ENCODE measurements around the gene ACOXL. TPM values are rescaled to one million over a fixed set of nuclear protein-coding genes. Genes with fewer than 3 reads are reported as not detected.
A peak's percentile ranks its signal among the peaks of the same experiment; 100 is the strongest.

Gene ACOXL
- total and polyA plus RNA-seq, 2 of the 8 experiments (the other 6 are each of a cell fraction or from before 2014, with no cell fraction given) = 11.4 to 20.6 TPM

- ChIA-PET CTCF (ENCODE audit: partially characterized antibody) (interaction anchor here (1.0 to 1.1 kb wide), 2 partner anchors 9 kb away, joined by 3 read pairs; no protein-coding TSS in a partner anchor), POLR2A (ENCODE audit: partially characterized antibody) (interaction anchor here (1.6 to 2.6 kb wide), 2 partner anchors 12 to 46 kb away, joined by 4 to 7 read pairs; partner anchors contain the start of gene BCL2L11)
- Histone ChIP-seq H2BK15ac (ENCODE audit: low read length) (no peak overlapping the region), H3K79me1 (ENCODE audit: low read depth, low read length) (peaks cover 2% of the 10 kb centered on the region; the same call in 1 of the 2 replicates), H2BK20ac (ENCODE audit: low read length) (no peak overlapping the region), H3K9me3 (ENCODE audit: insufficient read depth in 2 of 2, low read depth in 1 of 2, low read length in 1 of 2) (no peaks in the 10 kb centered on the region), H3K9ac (replicated peaks in 1 of 4; ENCODE audit: extremely low read depth in 1 of 4, low read depth in 3 of 4, low read length in 3 of 4) (no peak overlapping the region), H3K56ac (replicated peaks; ENCODE audit: insufficient read length, low read depth, low read length) (no peak overlapping the region), H4K20me1 (replicated peaks in 1 of 2; ENCODE audit: control insufficient read depth in 1 of 2, insufficient read depth in 2 of 2, low read length in 2 of 2) (peaks cover 2 to 3% of the 10 kb centered on the region in 2 experiments), H3K14ac (ENCODE audit: insufficient read length) (no peak overlapping the region), H2AK5ac (ENCODE audit: low read depth, low read length) (no peak overlapping the region), H4K8ac (ENCODE audit: extremely low read depth, insufficient read depth, low read length) (no peak overlapping the region), H2BK12ac (ENCODE audit: low read depth, low read length) (no peak overlapping the region), H3K23me2 (ENCODE audit: low read depth, low read length) (no peaks in the 10 kb centered on the region), H3K27ac (ENCODE audit: low read depth, low read length) (no peak overlapping the region), H3K4ac (replicated peaks; ENCODE audit: insufficient read length, low read depth, low read length) (no peak overlapping the region), H4K91ac (replicated peaks; ENCODE audit: insufficient read length, low read length) (no peak overlapping the region), H3K79me2 (ENCODE audit: control insufficient read depth in 1 of 2, insufficient read depth in 2 of 2, low read length in 2 of 2) (no peaks in the 10 kb centered on the region), H4K5ac (ENCODE audit: insufficient read length, low read depth, low read length) (no peak overlapping the region), H3K36me3 (ENCODE audit: control insufficient read depth in 2 of 4, insufficient read depth in 4 of 4, low read length in 3 of 4) (peaks cover 0 to 23% (median 5%) of the 10 kb centered on the region in 4 experiments; a peak in 2 of 8 replicates), H3K23ac (ENCODE audit: insufficient read length) (no peak overlapping the region), H3K4me2 (ENCODE audit: insufficient read depth in 1 of 2, low read depth in 2 of 2, low read length in 2 of 2) (no peak overlapping the region), H2BK120ac (replicated peaks; ENCODE audit: low read depth, low read length) (no peak overlapping the region), H3K18ac (ENCODE audit: extremely low read depth, low read length) (no peak overlapping the region), H3K27me3 (replicated peaks in 1 of 4; ENCODE audit: control insufficient read depth in 3 of 4, extremely low read depth in 1 of 4, insufficient read depth in 3 of 4, low read length in 3 of 4) (no peaks in the 10 kb centered on the region), H2BK5ac (ENCODE audit: low read depth, low read length) (no peak overlapping the region), H3K4me3 (ENCODE audit: extremely low read depth in 1 of 4, insufficient read depth in 2 of 4, low read depth in 3 of 4, low read length in 4 of 4) (no peak overlapping the region), H3K4me1 (replicated peaks in 1 of 4; ENCODE audit: control insufficient read depth in 3 of 4, insufficient read depth in 4 of 4, low read length in 3 of 4) (peaks cover 5 to 21% (median 9%) of the 10 kb centered on the region in 4 experiments), H2AFZ (ENCODE audit: low read length) (no peak overlapping the region)
- FAIRE-seq (no peak), DNase-seq (ENCODE audit: low read depth in 1 of 2, low spot score in 2 of 2) (no peak)
- TF ChIP-seq POLR2AphosphoS5 (IDR thresholded peaks at IDR 0.05; ENCODE audit: low read depth, low read length) (peak; percentile 45; the same call in 1 of the 2 replicates), RAD21 (IDR thresholded peaks at IDR 0.05 in 1 of 2, conservative IDR thresholded peaks at IDR 0.05 in 1 of 2; ENCODE audit: low read depth in 2 of 2, low read length in 2 of 2) (no peak), ZNF274 (IDR thresholded peaks at IDR 0.05; ENCODE audit: borderline replicate concordance, extremely low read depth, low read length) (no peak), POLR2A (IDR thresholded peaks at IDR 0.05; ENCODE audit: control extremely low read depth in 1 of 2, low read depth in 2 of 2, low read length in 2 of 2) (no peak), EGR1 (IDR thresholded peaks at IDR 0.05; ENCODE audit: borderline replicate concordance, low read depth, low read length) (no peak)
- WGBS, 2 experiments (ENCODE audit: extremely low coverage in 1 of 2, insufficient coverage in 1 of 2, insufficient read length in 1 of 2, insufficient replicate concordance in 2 of 2, low coverage in 1 of 2, low lambda C conversion rate in 2 of 2, missing lambda C conversion rate in 1 of 2) = 88% methylated on average over 9 of the region's 9 CpGs; no CpG with 5 or more reads in 1 of the 2 experiments
Measured at GRCh38 chr2:111167076-111167862, 434.9 kb downstream of the ACOXL start.
